GM19397 (cell line): ENCODE results near the gene OR2T2.
"Not testable (repeated sequence)": the region's sequence is repeated elsewhere in the genome, so short reads cannot be mapped to it uniquely, and the experiment has no call there.

Source experiments
- ATAC-seq: cut with Tn5 transposase; IDR thresholded peaks from one replicate; pipeline ENCODE4 v1.9.1; 2021; ENCODE audit warnings: mild to moderate bottlenecking, moderate library complexity; ENCODE audit not compliant: unreplicated experiment

Gene OR2T2, protein sequence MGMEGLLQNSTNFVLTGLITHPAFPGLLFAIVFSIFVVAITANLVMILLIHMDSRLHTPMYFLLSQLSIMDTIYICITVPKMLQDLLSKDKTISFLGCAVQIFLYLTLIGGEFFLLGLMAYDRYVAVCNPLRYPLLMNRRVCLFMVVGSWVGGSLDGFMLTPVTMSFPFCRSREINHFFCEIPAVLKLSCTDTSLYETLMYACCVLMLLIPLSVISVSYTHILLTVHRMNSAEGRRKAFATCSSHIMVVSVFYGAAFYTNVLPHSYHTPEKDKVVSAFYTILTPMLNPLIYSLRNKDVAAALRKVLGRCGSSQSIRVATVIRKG

DNA sequence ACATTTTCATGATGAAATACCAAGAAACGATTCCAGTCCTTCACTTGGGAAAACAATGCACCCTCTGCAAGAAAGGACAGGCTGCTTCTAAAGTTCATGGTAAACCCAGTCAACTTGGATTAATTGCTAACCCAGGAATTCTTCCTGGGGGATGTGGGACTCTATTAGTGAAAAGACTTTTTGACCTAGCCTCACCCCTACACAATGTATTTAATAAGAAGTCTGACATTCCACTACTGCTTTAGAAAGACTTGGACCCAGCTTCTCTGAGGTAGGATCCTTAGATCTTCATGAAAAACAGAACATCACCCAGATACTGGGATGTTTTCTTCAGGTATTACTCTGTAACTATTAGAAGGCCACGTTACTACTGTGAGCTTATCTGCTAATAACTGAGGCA, at the start of gene OR2T2:
Gene OR2T2, plus strand, starts transcription at position 239 of the 400 bp plus-strand sequence. CDS start 7,161 bp downstream, outside the sequence.
- not testable (repeated sequence) for ATAC-seq

DNA sequence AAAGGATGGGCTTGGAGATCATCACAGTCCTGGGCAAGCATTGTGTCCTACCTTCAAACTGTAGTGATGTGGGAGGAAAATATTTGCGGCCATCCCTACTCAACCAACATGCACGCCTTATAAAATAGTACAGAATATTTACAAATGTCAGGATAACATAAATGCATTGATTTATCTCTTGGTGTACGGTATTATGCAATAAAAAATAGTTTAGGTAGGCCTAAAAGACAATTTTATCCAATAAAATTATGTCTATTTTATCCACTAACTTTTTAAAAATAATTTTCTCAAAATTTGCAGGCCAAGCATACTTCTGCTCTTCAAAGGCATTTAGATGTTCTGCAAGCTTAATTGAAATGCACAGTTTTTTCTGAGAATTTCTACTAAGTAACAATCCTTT, 42.7 kb upstream of the OR2T2 start, which contains the start of gene OR2T1:
Gene OR2T1, plus strand, starts transcription at position 301 of the 400 bp plus-strand sequence. CDS start 3,100 bp downstream, outside the sequence.
- ATAC-seq, result no peak

DNA sequence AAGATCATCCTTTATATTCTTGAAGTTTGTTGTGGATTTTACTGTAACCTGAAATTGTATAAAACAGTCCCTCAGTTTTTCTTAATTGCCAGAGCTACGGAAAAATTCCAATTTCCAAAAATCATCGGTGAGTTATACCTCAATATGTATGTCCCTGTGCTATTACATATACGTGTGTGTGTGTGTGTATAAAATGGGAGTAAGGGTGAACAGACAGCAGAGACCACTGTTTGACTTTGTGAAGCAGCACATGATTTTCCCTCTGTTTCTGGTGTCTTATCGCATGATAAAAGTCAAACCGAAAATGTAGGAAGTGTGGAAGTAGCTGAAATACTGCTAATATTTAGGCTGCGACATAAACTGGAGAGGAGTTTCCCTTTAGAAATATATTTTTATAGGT, 41.4 kb upstream of the OR2T2 start:
- ATAC-seq, result no peak

DNA sequence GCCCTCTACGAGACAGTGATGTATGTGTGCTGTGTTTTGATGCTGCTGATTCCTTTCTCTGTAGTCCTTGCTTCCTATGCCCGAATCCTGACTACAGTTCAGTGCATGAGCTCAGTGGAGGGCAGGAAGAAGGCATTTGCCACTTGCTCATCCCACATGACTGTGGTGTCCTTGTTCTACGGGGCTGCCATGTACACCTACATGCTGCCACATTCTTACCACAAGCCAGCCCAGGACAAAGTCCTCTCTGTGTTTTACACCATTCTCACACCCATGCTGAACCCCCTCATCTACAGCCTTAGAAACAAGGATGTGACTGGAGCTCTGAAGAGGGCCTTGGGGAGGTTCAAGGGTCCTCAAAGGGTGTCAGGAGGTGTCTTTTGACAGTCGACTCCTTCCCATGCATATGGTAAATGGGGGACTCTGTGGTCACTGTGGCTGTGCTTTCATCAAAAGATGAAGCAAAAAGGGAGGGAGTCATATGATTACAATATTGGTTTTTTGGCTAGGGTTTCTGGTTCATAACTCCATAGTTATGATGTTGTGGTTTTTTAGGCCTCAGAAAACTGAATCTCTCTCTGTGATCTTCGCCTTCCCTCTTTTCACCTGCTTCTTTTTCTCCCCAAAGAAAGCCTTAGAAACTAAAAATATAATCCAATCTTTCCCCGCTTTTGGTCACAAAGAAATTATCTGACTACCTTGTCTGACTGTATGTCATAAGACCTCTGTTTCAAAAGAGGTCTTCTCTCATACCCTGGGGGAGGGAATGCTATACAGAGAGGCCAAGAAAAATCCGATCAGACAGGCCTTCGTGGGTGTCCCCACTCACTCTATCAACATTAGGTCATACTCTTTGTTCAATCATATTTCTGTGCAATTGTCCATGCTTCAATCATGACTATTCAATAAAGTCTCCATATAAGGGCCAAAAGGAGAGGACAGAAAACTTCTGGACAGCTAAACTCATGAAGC, 38.4 kb upstream of the OR2T2 start:
- ATAC-seq, result no peak

DNA sequence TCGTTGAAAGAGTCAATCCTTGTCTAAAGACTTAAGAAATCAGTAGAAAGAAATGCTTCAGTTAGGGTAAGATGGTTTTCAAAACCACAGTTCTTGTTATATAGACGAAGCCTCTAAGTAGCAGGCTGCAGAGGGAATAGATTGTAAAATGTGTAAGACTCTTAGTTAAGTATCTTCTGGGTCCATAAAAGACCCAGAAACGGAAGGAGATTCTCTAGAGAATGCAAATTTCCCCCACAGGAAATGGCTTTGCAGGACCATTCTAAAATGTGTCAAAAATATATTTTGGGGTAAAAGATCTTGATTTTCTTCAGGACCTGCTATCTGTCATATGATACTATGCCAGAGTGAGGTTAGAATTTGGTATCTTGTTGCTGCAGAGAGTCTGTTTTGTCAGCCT, 29.2 kb upstream of the OR2T2 start:
- ATAC-seq, result no peak

DNA sequence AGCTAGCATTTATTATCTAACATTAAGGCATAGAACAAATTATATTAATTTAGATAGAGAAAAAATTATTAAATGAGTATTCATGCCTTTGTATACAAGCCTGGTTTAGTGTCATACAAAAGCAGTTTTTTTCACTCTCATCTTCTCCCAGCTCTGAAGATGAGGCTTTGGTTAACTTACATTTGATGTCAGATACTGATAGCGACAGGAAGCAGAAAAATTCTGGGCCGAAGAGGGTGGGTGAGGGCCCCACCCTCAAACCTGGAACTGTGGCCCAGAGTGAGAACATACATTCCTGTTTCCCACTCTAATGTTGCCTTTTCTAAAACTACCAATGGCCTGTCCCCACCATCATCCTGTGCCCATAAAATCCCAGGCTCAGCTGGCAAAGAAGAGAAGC, 27.6 kb upstream of the OR2T2 start:
- ATAC-seq, result no peak

DNA sequence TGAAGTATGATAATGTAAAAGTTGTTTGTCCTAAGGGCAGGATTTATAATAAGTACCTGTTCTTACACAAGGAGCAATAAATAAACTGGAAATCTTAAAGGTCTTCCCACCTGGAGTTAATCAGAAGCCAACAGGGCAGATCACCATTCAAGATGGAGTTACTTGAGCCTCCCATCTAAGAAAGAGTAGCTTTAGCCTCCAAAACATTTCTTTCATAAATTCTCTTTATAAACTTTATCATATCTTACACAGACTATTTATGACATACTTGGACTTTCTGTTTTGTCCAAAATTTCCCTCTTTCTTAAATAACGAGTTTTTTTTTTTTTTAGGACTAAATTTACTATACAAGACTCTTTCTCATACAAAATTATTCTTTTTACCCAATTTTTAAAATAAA, 24.1 kb upstream of the OR2T2 start:
- ATAC-seq, result no peak

DNA sequence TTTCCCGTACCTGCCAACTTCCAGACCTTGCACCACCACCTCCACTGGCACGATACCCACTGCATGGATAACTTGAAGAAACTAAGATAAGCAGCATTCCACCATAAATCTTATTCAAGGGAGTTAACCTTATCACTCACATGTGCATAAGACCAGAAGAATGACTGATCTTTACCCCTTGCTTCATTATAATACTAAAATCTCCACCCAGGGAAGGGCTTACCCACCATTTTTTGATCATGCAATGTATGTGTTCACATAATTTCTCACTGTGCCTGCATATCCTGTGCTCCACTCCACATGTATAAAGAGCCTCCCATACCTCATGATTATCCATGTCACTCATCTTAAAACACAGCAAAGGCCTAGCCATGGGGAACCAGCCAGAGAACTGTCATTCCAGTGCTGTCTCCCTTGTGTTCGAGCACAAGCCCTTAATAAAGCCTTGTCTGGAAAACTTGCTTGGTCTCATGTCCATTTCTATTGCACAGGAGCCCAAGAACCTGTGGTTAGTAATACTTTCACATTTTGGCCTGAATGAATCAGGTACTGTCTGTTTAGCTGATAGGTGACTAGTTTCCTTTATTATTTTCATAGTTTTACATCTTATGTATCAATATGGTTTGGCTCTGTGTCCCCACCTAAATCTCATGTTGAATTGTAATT, 17.8 kb upstream of the OR2T2 start:
- peak; percentile 36 for ATAC-seq

DNA sequence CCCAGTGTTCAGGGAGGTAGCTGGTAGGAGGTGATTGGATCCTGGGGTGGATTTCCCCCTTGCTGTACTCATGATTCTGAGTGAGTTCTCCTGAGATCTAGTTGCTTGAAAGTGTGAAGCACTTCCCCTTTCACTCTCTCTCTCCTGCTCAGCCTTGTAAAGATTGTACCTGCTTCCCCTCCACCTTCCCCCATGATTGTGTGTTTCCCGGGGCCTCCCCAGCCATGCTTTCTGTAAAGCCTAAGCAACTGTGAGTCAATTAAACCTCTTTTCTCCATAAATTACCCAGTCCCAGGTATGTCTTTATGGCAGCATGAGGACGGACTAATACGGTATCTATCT, 17.3 kb upstream of the OR2T2 start:
- peak; percentile 98 for ATAC-seq

DNA sequence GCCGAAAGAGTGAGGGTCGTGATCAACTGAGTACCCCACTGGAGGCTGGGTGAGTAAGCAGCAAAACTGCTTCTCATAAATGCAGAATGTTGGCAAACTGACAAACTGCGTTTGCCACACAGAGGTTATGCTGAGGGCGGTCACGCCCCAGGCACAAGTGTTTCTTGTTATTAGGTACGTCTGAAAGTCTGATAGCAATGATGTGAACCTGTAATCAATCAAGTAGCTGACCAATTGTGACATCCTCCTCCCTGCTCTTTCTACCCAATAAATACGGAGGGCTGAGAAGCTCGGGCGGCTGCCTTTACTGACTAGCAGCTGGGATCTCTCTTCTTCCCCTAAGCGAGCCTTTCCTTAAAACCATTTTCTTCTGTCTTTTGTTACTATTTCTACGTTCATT, 13.8 kb upstream of the OR2T2 start:
- not testable (repeated sequence) for ATAC-seq

DNA sequence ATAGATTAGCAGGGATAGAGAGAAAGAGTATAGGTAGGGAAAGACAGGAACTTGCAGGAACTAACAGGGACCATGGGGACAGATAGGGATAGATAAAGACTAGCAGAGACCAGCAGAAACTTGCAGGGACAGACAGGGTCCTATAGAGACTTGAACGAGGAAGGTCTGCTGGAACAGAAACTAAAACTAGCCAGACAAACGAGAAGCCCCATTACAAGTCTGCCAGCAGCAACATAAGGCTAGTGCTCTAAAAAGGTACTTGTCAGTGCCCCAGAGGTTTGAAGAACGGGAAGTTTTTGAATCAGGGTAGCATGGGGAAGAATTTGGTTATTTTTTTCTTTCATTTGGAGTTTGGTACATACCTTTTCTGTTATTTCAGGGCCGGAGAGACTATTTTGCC, 13.2 kb upstream of the OR2T2 start:
- not testable (repeated sequence) for ATAC-seq

DNA sequence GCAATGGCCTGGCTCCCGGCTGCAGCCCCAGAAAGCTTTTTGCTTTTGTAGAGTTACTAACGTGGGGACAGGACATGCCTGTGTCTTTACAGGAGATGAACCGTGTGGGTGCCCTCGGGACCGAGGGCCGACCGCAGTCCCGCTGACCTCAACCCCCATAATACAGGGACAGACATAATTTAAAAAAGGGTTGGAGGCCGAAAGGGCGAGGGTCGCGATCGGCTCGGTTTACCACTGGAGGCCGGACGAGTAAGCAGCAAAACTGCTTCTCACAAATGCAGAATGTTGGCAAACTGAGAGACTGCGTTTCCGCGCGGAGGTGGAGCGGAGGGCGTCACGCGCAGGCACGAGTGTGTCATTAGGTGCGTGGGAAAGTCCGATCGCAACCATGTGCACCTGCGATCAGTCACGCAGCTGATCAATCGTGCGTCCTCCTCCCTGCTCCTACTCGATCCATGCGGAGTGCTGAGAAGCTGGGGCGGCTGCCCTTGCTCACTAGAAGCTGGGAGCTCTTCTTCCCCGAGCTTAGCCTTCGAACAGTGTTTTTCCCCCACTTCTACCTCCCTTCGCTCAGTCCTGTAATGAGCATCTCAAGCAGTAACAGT, 11.5 kb upstream of the OR2T2 start:
- not testable (repeated sequence) for ATAC-seq

DNA sequence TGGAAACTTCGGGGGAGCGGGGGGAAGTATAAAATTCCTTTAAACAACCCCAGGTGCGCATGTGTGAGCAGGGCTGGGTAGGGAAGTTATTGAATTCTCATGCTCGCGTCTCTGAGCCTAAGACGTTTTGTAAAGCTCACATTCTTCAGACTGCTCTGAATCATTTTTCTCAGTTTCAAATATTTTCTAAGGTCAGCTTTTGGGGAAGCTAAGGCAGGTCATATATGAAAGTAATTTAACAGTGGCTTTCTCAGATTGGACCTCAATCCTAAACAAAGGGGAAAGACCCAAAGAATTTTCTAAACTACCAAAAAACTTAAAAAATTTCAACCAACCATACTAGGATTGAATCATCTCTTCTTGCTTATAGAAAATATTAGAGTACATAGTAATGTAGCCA, 10.5 kb upstream of the OR2T2 start:
- ATAC-seq, result not testable (repeated sequence)

DNA sequence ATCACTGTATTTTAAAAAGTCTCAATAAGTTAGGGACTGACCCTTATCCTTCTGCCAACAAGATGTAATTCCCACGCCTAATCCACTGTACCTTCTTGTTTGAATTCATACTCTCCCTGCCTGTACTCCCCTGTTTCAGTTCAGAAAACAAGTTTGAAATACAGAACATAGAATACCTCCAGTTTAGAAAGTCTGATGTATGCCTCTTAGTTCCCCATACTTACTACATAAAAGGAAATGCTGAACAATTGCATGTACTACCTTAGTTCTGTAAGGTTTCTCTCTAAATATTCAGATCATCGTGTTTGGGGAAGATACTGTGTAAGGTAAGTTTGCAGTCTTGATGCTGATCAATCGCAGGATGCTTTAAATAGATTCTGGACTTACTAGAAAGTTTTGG, 9.1 kb upstream of the OR2T2 start:
- ATAC-seq, result not testable (repeated sequence)

DNA sequence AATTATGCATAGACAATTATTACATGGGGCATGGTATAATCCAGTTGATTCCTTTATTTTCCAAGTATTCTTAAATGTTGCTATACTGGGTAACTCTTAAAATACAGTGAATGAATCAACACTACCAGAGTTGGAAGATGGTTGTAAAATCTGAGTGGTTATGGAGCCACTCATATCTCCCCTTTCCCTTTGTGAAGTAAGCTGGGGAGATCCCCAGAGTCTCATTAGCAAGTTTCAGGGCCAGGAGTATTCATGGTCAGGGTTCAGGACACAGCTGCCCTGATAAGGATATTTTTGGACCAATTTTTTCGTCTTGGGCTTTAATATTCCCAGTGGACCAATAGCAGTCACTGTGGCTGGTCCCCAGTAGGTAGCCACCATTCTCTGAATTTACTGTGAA, 6.8 kb upstream of the OR2T2 start:
- ATAC-seq, result not testable (repeated sequence)

DNA sequence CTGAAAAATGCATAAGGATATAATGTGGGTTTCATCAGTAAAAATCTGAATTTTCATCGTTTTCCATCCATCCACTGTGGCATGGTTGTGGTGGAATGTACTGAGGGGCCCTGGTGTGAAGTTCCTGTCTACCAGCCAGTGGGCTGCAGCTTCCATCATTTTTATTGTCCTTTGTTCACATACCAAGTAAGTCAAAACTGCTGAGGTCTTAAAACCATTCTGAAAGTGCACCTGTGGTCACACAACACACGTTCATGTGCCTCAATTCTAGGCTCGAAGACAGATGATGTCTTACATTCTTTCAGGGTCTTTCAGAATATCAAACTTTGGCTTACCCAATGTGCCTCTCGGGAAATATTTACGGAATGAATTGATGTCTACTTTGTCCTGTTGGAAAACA, 6.2 kb upstream of the OR2T2 start:
- not testable (repeated sequence) for ATAC-seq

DNA sequence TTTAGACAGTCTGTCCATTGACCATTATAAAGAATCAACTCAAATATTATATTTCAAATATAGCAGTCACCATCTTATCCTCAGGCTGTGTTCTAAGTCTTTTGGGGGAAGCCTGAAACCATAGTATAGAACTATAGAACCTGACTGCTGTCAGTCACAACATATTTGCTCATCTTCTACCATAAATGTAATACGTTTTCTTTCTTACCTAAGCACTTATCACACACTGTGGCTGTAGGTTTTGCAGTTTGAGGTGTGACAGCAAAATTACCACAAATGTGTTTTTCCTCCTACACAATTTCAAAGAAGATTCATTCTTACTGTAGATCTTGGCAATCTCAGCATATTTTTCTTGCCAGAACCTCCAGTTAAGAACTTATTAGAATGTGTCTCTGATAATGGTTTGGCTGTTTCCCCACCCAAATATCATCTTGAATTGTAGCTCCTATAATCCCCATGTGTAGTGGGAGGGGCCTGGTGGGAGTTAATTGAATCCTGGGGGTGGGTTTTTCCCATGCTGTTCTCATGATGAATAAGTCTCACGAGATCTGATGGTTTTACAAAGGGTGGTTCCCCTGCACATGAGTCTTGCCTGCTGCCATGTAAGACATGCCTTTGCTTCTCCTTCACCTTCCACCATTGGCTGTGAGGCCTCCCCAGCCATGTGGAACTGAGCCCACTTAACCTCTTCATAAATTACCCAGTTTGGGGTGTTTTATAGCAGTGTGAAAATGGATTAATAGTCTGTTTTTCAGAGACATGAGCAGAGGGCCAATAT, 2.7 kb upstream of the OR2T2 start:
- not testable (repeated sequence) for ATAC-seq

DNA sequence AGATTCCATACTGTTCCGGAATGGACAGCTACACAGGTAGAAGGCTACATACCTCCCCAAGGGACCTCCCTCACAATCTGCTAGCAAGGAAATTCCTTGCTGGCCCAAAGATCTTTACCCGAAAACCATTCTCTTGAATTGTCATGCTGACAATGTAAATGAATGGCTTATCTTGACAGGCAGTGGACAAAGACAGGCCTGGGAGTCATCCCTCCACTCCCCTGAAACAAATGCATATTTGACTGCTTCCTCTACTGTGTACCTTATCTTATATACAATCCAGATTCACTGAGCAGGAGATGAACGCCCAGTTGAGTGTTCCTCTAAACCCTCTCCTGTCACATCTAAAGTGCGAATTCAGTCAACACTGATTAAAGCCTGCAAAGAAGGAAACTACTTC, 834 bp upstream of the OR2T2 start:
- not testable (repeated sequence) for ATAC-seq

DNA sequence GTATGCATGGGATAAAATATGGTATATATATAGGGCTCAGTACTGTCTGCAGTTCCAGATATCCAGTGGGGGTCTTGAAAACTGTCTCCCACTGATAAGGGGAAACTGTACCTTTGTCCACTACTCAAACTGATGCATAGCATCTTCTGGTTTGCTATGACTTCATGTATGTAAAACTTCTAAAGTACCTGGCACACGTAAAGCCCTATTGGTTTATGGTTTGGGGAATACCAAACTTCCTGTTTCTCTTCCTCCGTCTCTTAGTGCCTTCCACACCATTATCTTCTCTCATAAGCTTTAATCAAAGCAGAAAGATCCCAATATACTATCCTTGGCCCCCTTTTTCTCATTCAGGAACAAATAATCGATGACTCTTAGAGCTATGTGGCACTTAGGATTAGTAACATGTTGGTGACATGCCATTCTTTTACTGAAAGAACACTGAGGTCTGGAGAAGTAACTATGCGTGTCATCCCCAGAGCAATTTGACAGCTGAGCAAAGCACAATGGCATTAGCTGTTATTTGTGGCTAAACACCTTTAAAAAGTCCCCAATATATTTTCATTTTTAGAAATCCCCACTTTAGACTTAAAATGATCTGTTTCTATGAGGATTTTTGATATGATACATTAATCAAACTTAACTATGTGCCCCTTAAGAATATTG, 3.1 kb downstream of the OR2T2 start:
- peak; percentile 56 for ATAC-seq
